Renal pelvis (tissue), 12 donors: ENCODE measurements around the gene UQCRH. TPM values are rescaled to one million over a fixed set of nuclear protein-coding genes. Genes with fewer than 3 reads are reported as not detected.

Experiments used
- DNase-seq: peaks from one replicate; pipeline ENCODE4 v3.0.0-alpha.2; 2013
- long read RNA-seq, 16 experiments: transcript quantifications; one replicate each; lab custom pipeline, GENCODE V29; 2026
- polyA plus RNA-seq, 3 donors: library from polyadenylated mRNA; unstranded; fragments of 120-200 nt; gene quantifications; one replicate each; pipeline ENCODE4 v1.2.1, GENCODE V29; 2013; ENCODE audit not compliant: insufficient read length in 3 of 3

Gene UQCRH
- 100 to 1,000 TPM; 345 to 472 (median 381) TPM for polyA plus RNA-seq
- long read RNA-seq, donor 1, transcript UQCRH-202 (2 exons, 621 nt): minor isoform, 11 of 337 reads
- long read RNA-seq, donor 1, transcript UQCRH-205 (5 exons, 674 nt): minor isoform, 22 of 337 reads
- long read RNA-seq, donor 1, transcript UQCRH-201 (4 exons, 604 nt): major isoform, 265 of 337 reads
- long read RNA-seq, donor 1, partial matches to known transcripts: 0 of 337 reads
- long read RNA-seq, donor 1, other reads (novel, unspliced or antisense): 38 of 337 reads
- long read RNA-seq, donor 2, transcript UQCRH-202 (2 exons, 621 nt): minor isoform, 12 of 440 reads
- long read RNA-seq, donor 2, transcript UQCRH-201 (4 exons, 604 nt): major isoform, 351 of 440 reads
- long read RNA-seq, donor 2, transcript UQCRH-205 (5 exons, 674 nt): minor isoform, 25 of 440 reads
- long read RNA-seq, donor 2, partial matches to known transcripts: 6 of 440 reads
- long read RNA-seq, donor 2, other reads (novel, unspliced or antisense): 45 of 440 reads
- long read RNA-seq, donor 3, transcript UQCRH-202 (2 exons, 621 nt): minor isoform, 20 of 398 reads
- long read RNA-seq, donor 3, transcript UQCRH-205 (5 exons, 674 nt): minor isoform, 24 of 398 reads
- long read RNA-seq, donor 3, transcript UQCRH-201 (4 exons, 604 nt): major isoform, 298 of 398 reads
- long read RNA-seq, donor 3, partial matches to known transcripts: 20 of 398 reads
- long read RNA-seq, donor 3, other reads (novel, unspliced or antisense): 35 of 398 reads
- long read RNA-seq, donor 4, transcript UQCRH-205 (5 exons, 674 nt): minor isoform, 25 of 530 reads
- long read RNA-seq, donor 4, transcript UQCRH-202 (2 exons, 621 nt): minor isoform, 19 of 530 reads
- long read RNA-seq, donor 4, transcript UQCRH-201 (4 exons, 604 nt): major isoform, 401 of 530 reads
- long read RNA-seq, donor 4, partial matches to known transcripts: 34 of 530 reads
- long read RNA-seq, donor 4, other reads (novel, unspliced or antisense): 50 of 530 reads
- long read RNA-seq, donor 5, transcript UQCRH-202 (2 exons, 621 nt): minor isoform, 13 of 215 reads
- long read RNA-seq, donor 5, transcript UQCRH-201 (4 exons, 604 nt): major isoform, 143 of 215 reads
- long read RNA-seq, donor 5, transcript UQCRH-205 (5 exons, 674 nt): minor isoform, 11 of 215 reads
- long read RNA-seq, donor 5, partial matches to known transcripts: 0 of 215 reads
- long read RNA-seq, donor 5, other reads (novel, unspliced or antisense): 47 of 215 reads
- long read RNA-seq, donor 6, transcript UQCRH-205 (5 exons, 674 nt): minor isoform, 16 of 291 reads
- long read RNA-seq, donor 6, transcript UQCRH-202 (2 exons, 621 nt): minor isoform, 25 of 291 reads
- long read RNA-seq, donor 6, transcript UQCRH-201 (4 exons, 604 nt): major isoform, 216 of 291 reads
- long read RNA-seq, donor 6, partial matches to known transcripts: 5 of 291 reads
- long read RNA-seq, donor 6, other reads (novel, unspliced or antisense): 26 of 291 reads
- long read RNA-seq, donor 7, transcript UQCRH-205 (5 exons, 674 nt): minor isoform, 18 of 419 reads
- long read RNA-seq, donor 7, transcript UQCRH-201 (4 exons, 604 nt): major isoform, 288 of 419 reads
- long read RNA-seq, donor 7, transcript UQCRH-202 (2 exons, 621 nt): minor isoform, 20 of 419 reads
- long read RNA-seq, donor 7, partial matches to known transcripts: 20 of 419 reads
- long read RNA-seq, donor 7, other reads (novel, unspliced or antisense): 73 of 419 reads
- long read RNA-seq, donor 8, transcript UQCRH-201 (4 exons, 604 nt): major isoform, 94 of 130 reads
- long read RNA-seq, donor 8, transcript UQCRH-205 (5 exons, 674 nt): minor isoform, 7 of 130 reads
- long read RNA-seq, donor 8, transcript UQCRH-202 (2 exons, 621 nt): minor isoform, 6 of 130 reads
- long read RNA-seq, donor 8, partial matches to known transcripts: 9 of 130 reads
- long read RNA-seq, donor 8, other reads (novel, unspliced or antisense): 14 of 130 reads
- long read RNA-seq, donor 9, transcript UQCRH-205 (5 exons, 674 nt): minor isoform, 38 of 480 reads
- long read RNA-seq, donor 9, transcript UQCRH-202 (2 exons, 621 nt): minor isoform, 20 of 480 reads
- long read RNA-seq, donor 9, transcript UQCRH-201 (4 exons, 604 nt): major isoform, 355 of 480 reads
- long read RNA-seq, donor 9, partial matches to known transcripts: 0 of 480 reads
- long read RNA-seq, donor 9, other reads (novel, unspliced or antisense): 65 of 480 reads
- long read RNA-seq, donor 10, transcript UQCRH-201 (4 exons, 604 nt): major isoform, 244 of 337 reads
- long read RNA-seq, donor 10, transcript UQCRH-202 (2 exons, 621 nt): minor isoform, 17 of 337 reads
- long read RNA-seq, donor 10, transcript UQCRH-205 (5 exons, 674 nt): minor isoform, 25 of 337 reads
- long read RNA-seq, donor 10, partial matches to known transcripts: 23 of 337 reads
- long read RNA-seq, donor 10, other reads (novel, unspliced or antisense): 24 of 337 reads
- long read RNA-seq, donor 11, transcript UQCRH-202 (2 exons, 621 nt): minor isoform, 13 of 272 reads
- long read RNA-seq, donor 11, transcript UQCRH-205 (5 exons, 674 nt): minor isoform, 17 of 272 reads
- long read RNA-seq, donor 11, transcript UQCRH-201 (4 exons, 604 nt): major isoform, 206 of 272 reads
- long read RNA-seq, donor 11, partial matches to known transcripts: 10 of 272 reads
- long read RNA-seq, donor 11, other reads (novel, unspliced or antisense): 26 of 272 reads
- long read RNA-seq, donor 12, transcript UQCRH-205 (5 exons, 674 nt): minor isoform, 26 of 486 reads
- long read RNA-seq, donor 12, transcript UQCRH-202 (2 exons, 621 nt): minor isoform, 23 of 486 reads
- long read RNA-seq, donor 12, transcript UQCRH-201 (4 exons, 604 nt): major isoform, 380 of 486 reads
- long read RNA-seq, donor 12, partial matches to known transcripts: 8 of 486 reads
- long read RNA-seq, donor 12, other reads (novel, unspliced or antisense): 46 of 486 reads
- long read RNA-seq, donor 13, transcript UQCRH-202 (2 exons, 621 nt): minor isoform, 17 of 217 reads
- long read RNA-seq, donor 13, transcript UQCRH-205 (5 exons, 674 nt): minor isoform, 10 of 217 reads
- long read RNA-seq, donor 13, transcript UQCRH-201 (4 exons, 604 nt): major isoform, 157 of 217 reads
- long read RNA-seq, donor 13, partial matches to known transcripts: 23 of 217 reads
- long read RNA-seq, donor 13, other reads (novel, unspliced or antisense): 10 of 217 reads
- long read RNA-seq, donor 14: 0 reads
- long read RNA-seq, donor 15, transcript UQCRH-201 (4 exons, 604 nt): major isoform, 315 of 438 reads
- long read RNA-seq, donor 15, transcript UQCRH-202 (2 exons, 621 nt): minor isoform, 27 of 438 reads
- long read RNA-seq, donor 15, transcript UQCRH-205 (5 exons, 674 nt): minor isoform, 28 of 438 reads
- long read RNA-seq, donor 15, partial matches to known transcripts: 23 of 438 reads
- long read RNA-seq, donor 15, other reads (novel, unspliced or antisense): 45 of 438 reads
- long read RNA-seq, donor 16, transcript UQCRH-202 (2 exons, 621 nt): minor isoform, 21 of 454 reads
- long read RNA-seq, donor 16, transcript UQCRH-201 (4 exons, 604 nt): major isoform, 345 of 454 reads
- long read RNA-seq, donor 16, transcript UQCRH-205 (5 exons, 674 nt): minor isoform, 32 of 454 reads
- long read RNA-seq, donor 16, partial matches to known transcripts: 11 of 454 reads
- long read RNA-seq, donor 16, other reads (novel, unspliced or antisense): 41 of 454 reads

GRCh38 chr1:46303038-46303871, at the start of gene UQCRH, which contains the start of gene LRRC41:
Gene UQCRH (plus strand): TSS chr1:46303698. CDS start chr1:46303767, 69 bp downstream.
Gene LRRC41 (minus strand): TSS chr1:46303616. CDS start chr1:46303322, 294 bp downstream.
- DNase-seq: peak; percentile 95

GRCh38 chr1:46254668-46255067, 48.8 kb upstream of the UQCRH start:
- no peak for DNase-seq

GRCh38 chr1:46256523-46256922, 47.0 kb upstream of the UQCRH start:
- DNase-seq: no peak

GRCh38 chr1:46262508-46262907, 41.0 kb upstream of the UQCRH start:
- no peak for DNase-seq

GRCh38 chr1:46263146-46263545, 40.4 kb upstream of the UQCRH start:
- DNase-seq: no peak

GRCh38 chr1:46268578-46268977, 34.9 kb upstream of the UQCRH start:
- no peak for DNase-seq

GRCh38 chr1:46274225-46275029, 29.1 kb upstream of the UQCRH start:
- DNase-seq: no peak

GRCh38 chr1:46275030-46275337, 28.5 kb upstream of the UQCRH start:
- DNase-seq: no peak

GRCh38 chr1:46277658-46278373, 25.7 kb upstream of the UQCRH start:
- DNase-seq: no peak

- no peak for DNase-seq
Measured at GRCh38 chr1:46278807-46279206, 24.7 kb upstream of the UQCRH start.

- DNase-seq: no peak
Measured at GRCh38 chr1:46280092-46280491, 23.4 kb upstream of the UQCRH start.

GRCh38 chr1:46281021-46281420, 22.5 kb upstream of the UQCRH start:
- DNase-seq: no peak

- DNase-seq: no peak
Measured at GRCh38 chr1:46284058-46284457, 19.4 kb upstream of the UQCRH start.
